GM12875 (cell line): ENCODE results near the gene MLXIPL.
"Not testable (repeated sequence)": the region's sequence is repeated elsewhere in the genome, so short reads cannot be mapped to it uniquely, and the experiment has no call there.

Source experiments
- H3K4me3 ChIP-seq: one replicate; pipeline ENCODE4 v1.5.1; 2011; ENCODE audit warnings: low read depth, low read length, control low read depth
- TF ChIP-seq, protein P1 (sequence below): IDR thresholded peaks from 2 replicates; pipeline ENCODE4 v1.5.1; 2011; ENCODE audit warnings: low read depth, mild to moderate bottlenecking, control low read depth, inconsistent platforms, low read length, moderate library complexity, borderline replicate concordance; ENCODE audit not compliant: insufficient read depth

Gene MLXIPL

DNA sequence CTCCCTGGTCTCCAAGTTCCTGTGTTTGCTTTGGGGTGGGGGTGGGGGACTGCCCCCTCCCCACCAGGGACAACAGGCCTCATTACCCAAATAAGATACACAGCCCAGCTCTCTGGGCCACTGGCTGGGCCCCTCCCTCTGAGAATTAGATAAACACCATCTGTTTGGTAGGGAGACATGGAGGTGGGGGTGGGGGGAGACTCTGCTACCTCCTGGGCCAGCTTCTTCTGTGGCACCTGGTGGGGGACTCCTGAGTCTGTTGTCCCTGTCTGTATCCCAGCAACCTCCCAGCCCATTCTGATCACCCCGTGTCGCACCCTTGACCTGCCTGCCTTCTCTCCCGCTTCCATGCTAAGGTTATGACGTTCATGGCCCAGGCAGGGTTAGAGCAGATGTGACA lies 5.8 kb downstream of the MLXIPL start:
- TF ChIP-seq, protein P1, sequence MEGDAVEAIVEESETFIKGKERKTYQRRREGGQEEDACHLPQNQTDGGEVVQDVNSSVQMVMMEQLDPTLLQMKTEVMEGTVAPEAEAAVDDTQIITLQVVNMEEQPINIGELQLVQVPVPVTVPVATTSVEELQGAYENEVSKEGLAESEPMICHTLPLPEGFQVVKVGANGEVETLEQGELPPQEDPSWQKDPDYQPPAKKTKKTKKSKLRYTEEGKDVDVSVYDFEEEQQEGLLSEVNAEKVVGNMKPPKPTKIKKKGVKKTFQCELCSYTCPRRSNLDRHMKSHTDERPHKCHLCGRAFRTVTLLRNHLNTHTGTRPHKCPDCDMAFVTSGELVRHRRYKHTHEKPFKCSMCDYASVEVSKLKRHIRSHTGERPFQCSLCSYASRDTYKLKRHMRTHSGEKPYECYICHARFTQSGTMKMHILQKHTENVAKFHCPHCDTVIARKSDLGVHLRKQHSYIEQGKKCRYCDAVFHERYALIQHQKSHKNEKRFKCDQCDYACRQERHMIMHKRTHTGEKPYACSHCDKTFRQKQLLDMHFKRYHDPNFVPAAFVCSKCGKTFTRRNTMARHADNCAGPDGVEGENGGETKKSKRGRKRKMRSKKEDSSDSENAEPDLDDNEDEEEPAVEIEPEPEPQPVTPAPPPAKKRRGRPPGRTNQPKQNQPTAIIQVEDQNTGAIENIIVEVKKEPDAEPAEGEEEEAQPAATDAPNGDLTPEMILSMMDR = no peak
- no peak overlapping the region for H3K4me3 ChIP-seq

DNA sequence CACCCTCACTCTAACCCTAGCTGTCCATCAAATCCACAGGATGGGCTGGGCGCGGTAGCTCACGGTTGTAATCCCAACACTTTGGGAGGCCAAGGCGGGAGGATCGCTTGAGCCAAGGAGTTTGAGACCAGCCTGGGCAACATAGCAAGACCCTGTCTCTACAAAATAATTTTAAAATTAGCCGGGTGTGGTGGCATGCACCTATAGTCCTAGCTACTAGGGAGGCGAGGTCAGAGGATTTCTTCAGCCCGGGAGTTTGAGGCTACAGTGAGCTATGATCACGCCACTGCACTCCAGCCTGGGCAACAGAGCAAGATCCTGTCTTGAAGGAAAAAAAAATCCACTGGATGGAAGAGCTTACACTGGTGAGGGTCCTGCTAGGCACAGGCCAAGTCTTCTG lies 6.8 kb downstream of the MLXIPL start:
- H3K4me3 ChIP-seq = not testable (repeated sequence)

- TF ChIP-seq, protein P1 = no peak
- no peak overlapping the region for H3K4me3 ChIP-seq
Measured at GRCh38 chr7:73615886-73616285, 8.4 kb downstream of the MLXIPL start.

- H3K4me3 ChIP-seq = not testable (repeated sequence)
Measured at GRCh38 chr7:73614937-73615336, 9.4 kb downstream of the MLXIPL start.

DNA sequence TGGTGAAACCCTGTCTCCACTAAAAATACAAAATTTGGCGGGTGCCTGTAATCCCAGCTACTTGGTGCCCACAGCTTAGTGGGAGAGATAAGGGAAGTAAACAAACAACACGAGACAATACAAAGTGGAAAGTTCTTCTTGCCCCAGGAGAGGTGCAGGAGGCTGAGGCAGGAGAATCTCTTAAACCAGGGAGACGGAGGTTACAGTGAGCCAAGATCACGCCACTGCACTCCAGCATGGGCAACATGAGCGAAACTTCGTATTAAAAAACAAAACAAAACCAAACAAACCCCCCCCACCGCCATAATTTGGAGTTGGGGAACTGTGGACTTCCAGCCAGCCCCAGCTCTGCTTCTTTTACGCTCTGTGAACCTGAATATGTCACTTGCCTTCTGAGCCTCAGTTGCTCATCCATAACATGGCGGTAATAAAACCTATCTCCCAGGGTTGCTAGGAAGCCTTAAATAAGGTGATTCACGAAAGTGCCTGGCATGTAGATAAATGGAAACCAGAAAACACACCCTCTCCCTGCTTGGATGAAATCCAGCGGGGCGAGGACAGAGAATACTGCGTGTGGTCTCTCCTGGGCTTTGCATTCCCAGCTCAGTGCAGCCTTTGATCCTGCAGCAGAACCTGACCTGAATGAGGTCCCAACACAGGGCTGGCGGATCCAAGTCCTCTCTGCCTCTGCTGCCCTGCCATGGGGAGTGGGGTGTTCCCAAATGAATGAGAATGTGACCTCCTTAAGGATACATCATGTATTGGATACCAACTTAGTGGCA lies 10.2 kb downstream of the MLXIPL start:
- H3K4me3 ChIP-seq = no peak overlapping the region
- TF ChIP-seq, protein P1 = no peak

DNA sequence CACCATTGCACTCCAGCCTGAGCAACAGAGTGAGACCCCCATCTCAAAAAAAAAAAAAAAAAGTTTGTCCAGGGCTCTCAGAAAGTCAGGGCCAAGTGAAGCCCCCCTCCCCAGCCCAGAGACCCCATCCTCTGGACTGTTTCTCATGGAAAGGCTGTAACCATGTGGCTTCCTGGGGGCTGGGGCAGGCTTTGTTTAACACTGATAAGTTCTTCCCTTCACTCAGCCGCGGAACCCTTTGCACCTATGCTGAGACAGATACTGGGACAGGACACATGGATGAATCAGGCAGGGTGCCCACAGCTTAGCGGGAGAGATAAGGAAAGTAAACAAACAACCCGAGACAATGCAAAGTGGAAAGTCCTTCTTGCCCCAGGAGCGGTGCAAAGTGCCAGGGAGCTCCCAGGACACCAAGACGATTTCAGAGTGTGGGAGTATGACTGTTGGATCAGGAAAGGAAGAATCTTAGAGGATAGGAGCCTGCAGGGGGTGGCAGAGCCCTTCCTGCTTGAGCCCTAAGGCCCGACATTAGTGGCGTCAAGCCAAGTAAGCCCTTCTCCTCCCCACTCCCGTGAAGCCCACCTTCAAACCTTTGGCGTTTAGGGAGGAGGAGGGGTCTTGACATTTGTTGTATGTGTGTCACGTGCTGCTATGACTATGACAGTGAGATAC lies 11.6 kb downstream of the MLXIPL start:
- TF ChIP-seq, protein P1 = no peak
- H3K4me3 ChIP-seq = no peak overlapping the region

DNA sequence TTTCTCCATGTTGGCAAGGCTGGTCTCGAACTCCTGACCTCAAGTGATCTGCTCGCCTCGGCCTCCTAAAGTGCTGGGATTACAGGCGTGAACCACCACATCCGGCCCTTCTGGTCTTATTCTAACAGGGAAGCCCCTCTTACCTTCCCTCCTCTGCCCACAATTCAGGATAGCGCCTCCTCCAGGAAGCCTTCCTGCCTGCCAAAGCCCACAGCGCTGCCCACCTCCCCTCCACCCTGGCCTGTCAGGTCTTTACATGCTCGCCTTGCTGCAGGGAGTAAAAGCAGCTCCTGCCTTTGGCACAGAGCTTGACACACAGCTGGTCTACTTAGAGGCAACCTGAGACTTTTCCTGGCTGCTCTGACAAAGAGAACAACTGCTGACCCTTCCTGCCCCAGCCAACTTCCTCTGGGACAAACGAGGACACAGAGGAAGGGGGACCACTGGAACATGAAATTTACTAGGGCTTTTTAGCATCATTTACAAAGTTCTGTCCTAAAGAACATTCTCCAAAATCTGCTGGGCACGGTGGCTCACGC lies 13.2 kb downstream of the MLXIPL start:
- no peak overlapping the region for H3K4me3 ChIP-seq
- TF ChIP-seq, protein P1 = no peak

DNA sequence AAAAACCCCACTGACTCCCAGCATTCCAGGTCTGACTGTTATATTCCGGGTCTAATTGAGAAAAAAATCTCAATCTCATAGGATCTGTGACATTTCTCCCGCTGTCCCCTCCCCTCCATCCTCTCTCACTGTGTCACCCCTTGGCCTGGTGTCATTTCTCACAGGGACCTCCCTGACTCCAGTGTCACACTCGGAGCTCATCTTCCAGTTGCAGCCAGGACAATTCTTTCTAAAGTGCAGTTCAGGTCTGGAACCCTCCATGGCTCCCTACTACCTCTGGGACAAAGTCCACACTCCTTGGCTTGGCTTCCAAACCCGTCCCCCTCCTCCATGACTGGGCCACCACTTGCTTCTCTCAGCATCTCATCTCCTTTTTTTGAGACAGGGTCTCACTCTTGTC lies 14.2 kb downstream of the MLXIPL start:
- TF ChIP-seq, protein P1 = no peak
- no peak overlapping the region for H3K4me3 ChIP-seq

- not testable (repeated sequence) for H3K4me3 ChIP-seq
Measured at GRCh38 chr7:73607692-73607983, 16.7 kb downstream of the MLXIPL start.
